ENCODE results near the gene TAX1BP3. TPM values are rescaled to one million over a fixed set of nuclear protein-coding genes. Genes with fewer than 3 reads are reported as not detected.

The TAX1BP3 gene
- total and polyA plus RNA-seq, 2 of the 13 experiments (the other 11 are each of a cell fraction or from before 2014, with no cell fraction given): 16.7 to 45.1 TPM

DNA sequence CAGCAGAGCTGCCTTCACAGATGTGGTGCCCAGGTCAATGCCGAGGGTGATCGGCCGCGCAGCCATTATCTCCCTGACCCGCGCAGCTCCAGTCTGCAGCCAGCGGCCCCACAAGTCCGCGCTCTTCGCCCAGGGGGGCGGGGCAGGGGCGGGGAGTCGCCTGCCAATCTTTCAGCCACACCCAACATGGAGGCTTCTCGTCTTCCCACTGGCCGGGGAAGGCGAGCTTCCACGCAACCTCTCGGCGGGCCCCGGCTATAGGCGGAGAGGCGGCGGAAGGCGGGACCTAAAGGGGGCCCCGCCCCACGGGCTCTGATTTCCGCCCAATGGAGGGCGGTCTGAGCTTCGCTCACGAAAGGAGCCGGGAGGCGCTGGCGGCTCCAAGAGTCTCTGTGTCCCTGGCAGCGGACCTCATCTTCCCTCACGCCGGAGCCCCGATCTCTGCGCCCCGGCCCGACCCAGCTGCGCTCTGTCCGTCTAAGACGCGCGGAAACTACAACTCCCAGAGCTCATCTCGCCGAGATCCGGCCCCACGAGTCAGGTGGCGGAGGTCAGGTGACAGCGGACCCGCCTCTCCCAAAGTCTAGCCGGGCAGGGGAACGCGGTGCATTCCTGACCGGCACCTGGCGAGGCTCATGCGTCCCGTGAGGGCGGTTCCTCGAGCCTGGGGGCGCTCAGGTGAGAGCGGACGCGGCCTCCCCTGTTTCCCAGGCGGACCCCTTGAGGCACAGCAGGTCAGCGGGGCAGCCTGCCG lies 32.0 kb downstream of the TAX1BP3 start, which contains the start of the genes CTNS and SHPK (continued):
- TF ChIP-seq, protein P1, sequence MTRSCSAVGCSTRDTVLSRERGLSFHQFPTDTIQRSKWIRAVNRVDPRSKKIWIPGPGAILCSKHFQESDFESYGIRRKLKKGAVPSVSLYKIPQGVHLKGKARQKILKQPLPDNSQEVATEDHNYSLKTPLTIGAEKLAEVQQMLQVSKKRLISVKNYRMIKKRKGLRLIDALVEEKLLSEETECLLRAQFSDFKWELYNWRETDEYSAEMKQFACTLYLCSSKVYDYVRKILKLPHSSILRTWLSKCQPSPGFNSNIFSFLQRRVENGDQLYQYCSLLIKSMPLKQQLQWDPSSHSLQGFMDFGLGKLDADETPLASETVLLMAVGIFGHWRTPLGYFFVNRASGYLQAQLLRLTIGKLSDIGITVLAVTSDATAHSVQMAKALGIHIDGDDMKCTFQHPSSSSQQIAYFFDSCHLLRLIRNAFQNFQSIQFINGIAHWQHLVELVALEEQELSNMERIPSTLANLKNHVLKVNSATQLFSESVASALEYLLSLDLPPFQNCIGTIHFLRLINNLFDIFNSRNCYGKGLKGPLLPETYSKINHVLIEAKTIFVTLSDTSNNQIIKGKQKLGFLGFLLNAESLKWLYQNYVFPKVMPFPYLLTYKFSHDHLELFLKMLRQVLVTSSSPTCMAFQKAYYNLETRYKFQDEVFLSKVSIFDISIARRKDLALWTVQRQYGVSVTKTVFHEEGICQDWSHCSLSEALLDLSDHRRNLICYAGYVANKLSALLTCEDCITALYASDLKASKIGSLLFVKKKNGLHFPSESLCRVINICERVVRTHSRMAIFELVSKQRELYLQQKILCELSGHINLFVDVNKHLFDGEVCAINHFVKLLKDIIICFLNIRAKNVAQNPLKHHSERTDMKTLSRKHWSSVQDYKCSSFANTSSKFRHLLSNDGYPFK (CRISPR knock-in tag; IDR thresholded peaks at IDR 0.05; ENCODE audit: borderline replicate concordance): peak; percentile 54; the same call in 1 of the 2 replicates
- no peak; the same call in none of the 2 replicates for TF ChIP-seq MAZ (IDR thresholded peaks at IDR 0.05; ENCODE audit: borderline replicate concordance, low read depth, low read length)
- TF ChIP-seq MAZ (CRISPR knock-in tag; IDR thresholded peaks at IDR 0.05; ENCODE audit: low read depth): peak; percentile 56; the same call in 1 of the 2 replicates
- TF ChIP-seq KAT8 (CRISPR knock-in tag; IDR thresholded peaks at IDR 0.05): peak; percentile 90
- TF ChIP-seq, protein P2, sequence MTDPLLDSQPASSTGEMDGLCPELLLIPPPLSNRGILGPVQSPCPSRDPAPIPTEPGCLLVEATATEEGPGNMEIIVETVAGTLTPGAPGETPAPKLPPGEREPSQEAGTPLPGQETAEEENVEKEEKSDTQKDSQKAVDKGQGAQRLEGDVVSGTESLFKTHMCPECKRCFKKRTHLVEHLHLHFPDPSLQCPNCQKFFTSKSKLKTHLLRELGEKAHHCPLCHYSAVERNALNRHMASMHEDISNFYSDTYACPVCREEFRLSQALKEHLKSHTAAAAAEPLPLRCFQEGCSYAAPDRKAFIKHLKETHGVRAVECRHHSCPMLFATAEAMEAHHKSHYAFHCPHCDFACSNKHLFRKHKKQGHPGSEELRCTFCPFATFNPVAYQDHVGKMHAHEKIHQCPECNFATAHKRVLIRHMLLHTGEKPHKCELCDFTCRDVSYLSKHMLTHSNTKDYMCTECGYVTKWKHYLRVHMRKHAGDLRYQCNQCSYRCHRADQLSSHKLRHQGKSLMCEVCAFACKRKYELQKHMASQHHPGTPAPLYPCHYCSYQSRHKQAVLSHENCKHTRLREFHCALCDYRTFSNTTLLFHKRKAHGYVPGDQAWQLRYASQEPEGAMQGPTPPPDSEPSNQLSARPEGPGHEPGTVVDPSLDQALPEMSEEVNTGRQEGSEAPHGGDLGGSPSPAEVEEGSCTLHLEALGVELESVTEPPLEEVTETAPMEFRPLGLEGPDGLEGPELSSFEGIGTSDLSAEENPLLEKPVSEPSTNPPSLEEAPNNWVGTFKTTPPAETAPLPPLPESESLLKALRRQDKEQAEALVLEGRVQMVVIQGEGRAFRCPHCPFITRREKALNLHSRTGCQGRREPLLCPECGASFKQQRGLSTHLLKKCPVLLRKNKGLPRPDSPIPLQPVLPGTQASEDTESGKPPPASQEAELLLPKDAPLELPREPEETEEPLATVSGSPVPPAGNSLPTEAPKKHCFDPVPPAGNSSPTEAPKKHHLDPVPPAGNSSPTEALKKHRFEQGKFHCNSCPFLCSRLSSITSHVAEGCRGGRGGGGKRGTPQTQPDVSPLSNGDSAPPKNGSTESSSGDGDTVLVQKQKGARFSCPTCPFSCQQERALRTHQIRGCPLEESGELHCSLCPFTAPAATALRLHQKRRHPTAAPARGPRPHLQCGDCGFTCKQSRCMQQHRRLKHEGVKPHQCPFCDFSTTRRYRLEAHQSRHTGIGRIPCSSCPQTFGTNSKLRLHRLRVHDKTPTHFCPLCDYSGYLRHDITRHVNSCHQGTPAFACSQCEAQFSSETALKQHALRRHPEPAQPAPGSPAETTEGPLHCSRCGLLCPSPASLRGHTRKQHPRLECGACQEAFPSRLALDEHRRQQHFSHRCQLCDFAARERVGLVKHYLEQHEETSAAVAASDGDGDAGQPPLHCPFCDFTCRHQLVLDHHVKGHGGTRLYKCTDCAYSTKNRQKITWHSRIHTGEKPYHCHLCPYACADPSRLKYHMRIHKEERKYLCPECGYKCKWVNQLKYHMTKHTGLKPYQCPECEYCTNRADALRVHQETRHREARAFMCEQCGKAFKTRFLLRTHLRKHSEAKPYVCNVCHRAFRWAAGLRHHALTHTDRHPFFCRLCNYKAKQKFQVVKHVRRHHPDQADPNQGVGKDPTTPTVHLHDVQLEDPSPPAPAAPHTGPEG (CRISPR knock-in tag; IDR thresholded peaks at IDR 0.05): 0 out of 2 replicates have a peak, but pooled peaks have one; percentile 42
- TF ChIP-seq, protein P3, sequence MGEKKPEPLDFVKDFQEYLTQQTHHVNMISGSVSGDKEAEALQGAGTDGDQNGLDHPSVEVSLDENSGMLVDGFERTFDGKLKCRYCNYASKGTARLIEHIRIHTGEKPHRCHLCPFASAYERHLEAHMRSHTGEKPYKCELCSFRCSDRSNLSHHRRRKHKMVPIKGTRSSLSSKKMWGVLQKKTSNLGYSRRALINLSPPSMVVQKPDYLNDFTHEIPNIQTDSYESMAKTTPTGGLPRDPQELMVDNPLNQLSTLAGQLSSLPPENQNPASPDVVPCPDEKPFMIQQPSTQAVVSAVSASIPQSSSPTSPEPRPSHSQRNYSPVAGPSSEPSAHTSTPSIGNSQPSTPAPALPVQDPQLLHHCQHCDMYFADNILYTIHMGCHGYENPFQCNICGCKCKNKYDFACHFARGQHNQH (CRISPR knock-in tag; IDR thresholded peaks at IDR 0.05): peak; percentile 59; the same call in 1 of the 2 replicates
- TF ChIP-seq, protein P4, sequence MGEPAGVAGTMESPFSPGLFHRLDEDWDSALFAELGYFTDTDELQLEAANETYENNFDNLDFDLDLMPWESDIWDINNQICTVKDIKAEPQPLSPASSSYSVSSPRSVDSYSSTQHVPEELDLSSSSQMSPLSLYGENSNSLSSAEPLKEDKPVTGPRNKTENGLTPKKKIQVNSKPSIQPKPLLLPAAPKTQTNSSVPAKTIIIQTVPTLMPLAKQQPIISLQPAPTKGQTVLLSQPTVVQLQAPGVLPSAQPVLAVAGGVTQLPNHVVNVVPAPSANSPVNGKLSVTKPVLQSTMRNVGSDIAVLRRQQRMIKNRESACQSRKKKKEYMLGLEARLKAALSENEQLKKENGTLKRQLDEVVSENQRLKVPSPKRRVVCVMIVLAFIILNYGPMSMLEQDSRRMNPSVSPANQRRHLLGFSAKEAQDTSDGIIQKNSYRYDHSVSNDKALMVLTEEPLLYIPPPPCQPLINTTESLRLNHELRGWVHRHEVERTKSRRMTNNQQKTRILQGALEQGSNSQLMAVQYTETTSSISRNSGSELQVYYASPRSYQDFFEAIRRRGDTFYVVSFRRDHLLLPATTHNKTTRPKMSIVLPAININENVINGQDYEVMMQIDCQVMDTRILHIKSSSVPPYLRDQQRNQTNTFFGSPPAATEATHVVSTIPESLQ (CRISPR knock-in tag; conservative IDR thresholded peaks at IDR 0.05): no peak
- TF ChIP-seq, protein P5, sequence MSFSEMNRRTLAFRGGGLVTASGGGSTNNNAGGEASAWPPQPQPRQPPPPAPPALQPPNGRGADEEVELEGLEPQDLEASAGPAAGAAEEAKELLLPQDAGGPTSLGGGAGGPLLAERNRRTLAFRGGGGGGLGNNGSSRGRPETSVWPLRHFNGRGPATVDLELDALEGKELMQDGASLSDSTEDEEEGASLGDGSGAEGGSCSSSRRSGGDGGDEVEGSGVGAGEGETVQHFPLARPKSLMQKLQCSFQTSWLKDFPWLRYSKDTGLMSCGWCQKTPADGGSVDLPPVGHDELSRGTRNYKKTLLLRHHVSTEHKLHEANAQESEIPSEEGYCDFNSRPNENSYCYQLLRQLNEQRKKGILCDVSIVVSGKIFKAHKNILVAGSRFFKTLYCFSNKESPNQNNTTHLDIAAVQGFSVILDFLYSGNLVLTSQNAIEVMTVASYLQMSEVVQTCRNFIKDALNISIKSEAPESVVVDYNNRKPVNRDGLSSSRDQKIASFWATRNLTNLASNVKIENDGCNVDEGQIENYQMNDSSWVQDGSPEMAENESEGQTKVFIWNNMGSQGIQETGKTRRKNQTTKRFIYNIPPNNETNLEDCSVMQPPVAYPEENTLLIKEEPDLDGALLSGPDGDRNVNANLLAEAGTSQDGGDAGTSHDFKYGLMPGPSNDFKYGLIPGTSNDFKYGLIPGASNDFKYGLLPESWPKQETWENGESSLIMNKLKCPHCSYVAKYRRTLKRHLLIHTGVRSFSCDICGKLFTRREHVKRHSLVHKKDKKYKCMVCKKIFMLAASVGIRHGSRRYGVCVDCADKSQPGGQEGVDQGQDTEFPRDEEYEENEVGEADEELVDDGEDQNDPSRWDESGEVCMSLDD (CRISPR knock-in tag; IDR thresholded peaks at IDR 0.05; ENCODE audit: borderline replicate concordance): no peak
- TF ChIP-seq, protein P6, sequence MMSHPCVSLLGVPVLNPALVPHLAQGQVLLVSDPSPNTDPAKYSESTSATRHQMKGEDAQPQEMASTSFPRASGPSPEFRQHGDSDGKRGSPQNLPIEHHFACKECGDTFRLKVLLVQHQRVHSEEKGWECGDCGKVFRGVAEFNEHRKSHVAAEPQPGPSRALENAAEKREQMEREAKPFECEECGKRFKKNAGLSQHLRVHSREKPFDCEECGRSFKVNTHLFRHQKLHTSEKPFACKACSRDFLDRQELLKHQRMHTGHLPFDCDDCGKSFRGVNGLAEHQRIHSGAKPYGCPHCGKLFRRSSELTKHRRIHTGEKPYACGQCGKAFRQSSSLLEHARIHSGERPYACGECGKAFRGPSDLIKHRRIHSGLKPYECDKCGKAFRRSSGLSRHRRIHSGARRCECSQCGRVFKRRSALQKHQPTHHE (CRISPR knock-in tag; IDR thresholded peaks at IDR 0.05; ENCODE audit: borderline replicate concordance): 0 out of 2 replicates have a peak, but pooled peaks have one; percentile 52
- TF ChIP-seq ZNF552 (CRISPR knock-in tag; IDR thresholded peaks at IDR 0.05; ENCODE audit: borderline replicate concordance): peak; percentile 87; the same call in 1 of the 2 replicates
